GM19452 (cell line): ENCODE data around the gene NRXN3.

Experiments
- ATAC-seq: cut with Tn5 transposase; IDR thresholded peaks from one replicate; pipeline ENCODE4 v1.9.1; 2021; ENCODE audit not compliant: unreplicated experiment

Gene NRXN3

GRCh38 chr14:79483477-79484388, 1313.6 kb downstream of the NRXN3 start:
- ATAC-seq: no peak

DNA sequence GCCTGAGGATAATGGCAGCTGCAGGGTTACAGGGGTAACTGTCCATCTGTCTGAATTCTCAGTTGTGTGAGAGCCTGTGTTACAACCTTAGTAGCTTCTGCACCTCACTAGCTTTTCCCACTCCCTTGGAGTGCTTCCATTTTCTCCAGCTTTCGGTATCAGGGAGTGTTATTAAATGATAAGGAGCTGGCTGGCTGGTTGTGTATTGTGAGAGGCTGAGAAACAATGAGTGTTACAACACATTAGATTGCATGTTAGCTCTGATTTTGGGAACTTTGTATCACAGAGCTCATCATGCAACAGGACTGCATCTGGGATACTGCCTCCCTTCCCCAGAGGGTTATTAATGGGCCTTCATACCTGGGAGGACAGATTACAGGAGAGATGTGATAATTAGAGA, 1317.5 kb downstream of the NRXN3 start:
- no peak for ATAC-seq

DNA sequence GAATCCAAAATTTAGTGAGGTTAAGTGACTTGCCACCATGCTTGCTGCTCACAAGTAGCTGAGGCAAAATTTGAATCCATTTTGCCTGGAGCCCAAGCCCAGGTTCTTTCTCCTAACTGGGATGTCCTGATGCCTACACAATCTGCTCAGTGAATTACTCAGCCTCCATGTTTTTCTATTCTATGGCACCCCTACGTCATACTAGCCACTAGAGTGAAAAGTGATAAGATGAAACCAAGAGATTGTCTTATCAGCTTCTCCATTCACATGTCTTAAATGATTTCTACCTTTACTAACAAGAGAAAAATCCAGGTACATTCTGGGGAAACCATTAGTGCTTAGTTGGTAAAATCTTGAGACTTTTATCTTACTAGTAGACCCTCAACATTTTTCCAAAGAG, 1321.0 kb downstream of the NRXN3 start:
- no peak for ATAC-seq

GRCh38 chr14:79493081-79493645, 1323.0 kb downstream of the NRXN3 start:
- ATAC-seq: no peak

DNA sequence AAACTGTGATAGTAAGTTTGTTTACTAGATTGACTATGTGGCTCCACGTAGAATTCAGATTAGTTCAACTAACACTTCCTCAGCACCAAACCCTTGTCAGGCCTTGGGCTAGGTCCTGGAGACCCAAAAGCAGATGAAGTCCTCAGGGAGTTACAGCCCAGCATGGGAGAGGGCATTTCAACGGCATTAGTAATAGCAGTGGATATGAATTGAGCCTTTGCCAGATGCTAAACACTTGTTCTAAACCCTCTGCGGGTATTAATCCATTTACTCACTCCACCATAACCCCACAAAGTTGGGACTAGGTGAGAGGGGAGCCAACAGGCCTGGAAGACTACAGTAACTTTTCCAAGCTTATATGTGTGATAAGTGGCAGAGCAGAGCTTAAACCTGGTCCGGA, 1326.5 kb downstream of the NRXN3 start:
- ATAC-seq: no peak

DNA sequence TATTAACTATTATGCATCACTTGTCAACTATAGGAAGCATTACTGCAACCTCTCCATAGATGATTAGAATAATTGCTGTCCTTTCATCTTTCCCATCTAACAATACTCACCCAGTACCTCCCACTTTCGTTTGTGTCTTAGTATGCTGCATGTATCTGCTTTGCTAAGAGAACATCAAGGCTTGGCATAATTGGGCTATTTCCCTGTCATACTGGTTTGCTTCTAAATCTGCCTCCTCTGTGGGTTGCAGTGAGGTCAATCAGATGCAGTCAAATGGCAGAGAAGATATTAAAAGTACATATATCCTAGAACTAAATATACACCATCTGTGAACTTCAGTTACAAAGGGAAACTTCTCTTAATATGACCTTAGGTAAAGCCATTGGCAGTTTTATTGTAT, 1330.3 kb downstream of the NRXN3 start:
- no peak for ATAC-seq

- no peak for ATAC-seq
These were observed 1332.1 kb downstream of the NRXN3 start for GRCh38 chr14:79502136-79502750.

- no peak for ATAC-seq
These were observed 1332.6 kb downstream of the NRXN3 start for GRCh38 chr14:79502751-79503148.

DNA sequence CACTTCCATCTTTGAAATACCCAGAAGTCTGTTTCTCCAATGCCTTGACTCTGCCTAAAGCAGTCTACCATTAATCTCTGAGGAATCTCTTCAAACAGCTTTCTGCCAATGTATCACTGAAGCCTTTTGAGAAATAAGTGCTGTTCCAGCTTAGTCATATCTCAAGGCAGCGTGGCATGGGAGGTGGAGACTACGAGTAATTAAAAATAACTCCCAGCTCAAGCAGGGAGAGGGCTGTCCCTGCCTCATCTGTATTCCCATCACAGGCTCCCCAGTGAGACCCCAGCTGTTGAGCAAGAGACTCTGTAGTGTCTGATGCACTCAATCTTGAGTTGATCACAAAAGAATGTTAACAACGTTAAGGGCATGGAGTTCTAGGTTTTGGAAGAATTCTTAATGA, 1340.5 kb downstream of the NRXN3 start:
- ATAC-seq: no peak

DNA sequence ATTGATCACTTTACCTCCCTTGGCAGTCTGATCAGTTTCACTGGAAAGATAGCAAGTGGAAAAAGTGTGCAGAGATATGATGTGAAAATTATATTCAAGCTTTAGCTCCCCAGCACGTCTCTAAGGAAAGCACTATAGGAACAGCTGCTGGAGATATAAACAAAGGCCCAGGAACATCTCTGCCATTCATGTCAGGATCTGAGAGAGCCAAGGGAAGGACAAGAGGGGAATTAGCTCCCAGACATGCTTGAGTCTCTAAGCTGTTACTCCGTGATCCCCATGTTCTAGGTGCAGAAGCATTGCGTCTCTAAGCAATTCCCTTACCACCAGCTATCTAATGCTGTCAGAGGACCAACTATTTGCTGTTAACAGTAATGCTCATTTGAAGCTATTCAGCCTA, 1341.0 kb downstream of the NRXN3 start:
- no peak for ATAC-seq

GRCh38 chr14:79513446-79513845, 1343.3 kb downstream of the NRXN3 start:
- no peak for ATAC-seq

- no peak for ATAC-seq
These were observed 1344.5 kb downstream of the NRXN3 start for GRCh38 chr14:79514700-79515099.

DNA sequence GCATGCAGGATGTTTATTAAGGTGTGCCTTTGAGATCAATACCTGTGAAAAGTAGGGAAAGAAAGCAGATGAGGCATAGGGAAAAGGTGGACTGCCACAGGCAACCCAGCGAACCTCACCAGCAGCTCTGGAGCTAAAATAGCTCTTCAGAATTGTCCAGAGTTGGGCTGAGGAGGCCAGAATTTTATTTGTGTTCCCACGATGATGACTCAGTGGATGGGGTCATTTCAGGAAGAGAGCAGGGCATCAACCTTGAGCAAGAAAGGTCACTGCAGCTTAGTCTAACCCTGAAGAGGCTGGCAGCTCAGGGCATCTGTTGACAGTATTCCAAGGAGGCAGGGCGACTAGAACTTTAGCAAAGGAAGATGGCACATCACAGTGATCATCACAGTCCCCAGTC, 1345.0 kb downstream of the NRXN3 start:
- no peak for ATAC-seq

DNA sequence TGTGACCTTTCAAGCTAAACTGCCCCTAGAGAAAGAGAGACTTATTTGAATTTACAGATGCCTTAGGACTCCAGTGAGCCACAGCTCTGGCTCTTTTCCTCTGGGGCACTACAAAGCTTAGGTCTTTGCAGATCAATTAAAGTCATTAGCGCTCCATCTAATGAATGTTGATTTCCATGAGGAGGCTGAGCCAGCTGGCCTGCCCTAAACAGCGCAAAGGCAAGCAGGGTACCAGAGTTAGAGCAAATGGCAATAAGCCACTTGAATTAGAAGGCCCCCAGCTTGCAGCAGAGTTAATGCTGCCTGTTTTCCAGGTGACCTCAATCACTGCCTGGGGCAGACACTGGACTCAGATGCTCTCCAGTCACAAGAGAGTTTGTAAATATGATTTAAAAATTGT, 1345.8 kb downstream of the NRXN3 start:
- no peak for ATAC-seq

DNA sequence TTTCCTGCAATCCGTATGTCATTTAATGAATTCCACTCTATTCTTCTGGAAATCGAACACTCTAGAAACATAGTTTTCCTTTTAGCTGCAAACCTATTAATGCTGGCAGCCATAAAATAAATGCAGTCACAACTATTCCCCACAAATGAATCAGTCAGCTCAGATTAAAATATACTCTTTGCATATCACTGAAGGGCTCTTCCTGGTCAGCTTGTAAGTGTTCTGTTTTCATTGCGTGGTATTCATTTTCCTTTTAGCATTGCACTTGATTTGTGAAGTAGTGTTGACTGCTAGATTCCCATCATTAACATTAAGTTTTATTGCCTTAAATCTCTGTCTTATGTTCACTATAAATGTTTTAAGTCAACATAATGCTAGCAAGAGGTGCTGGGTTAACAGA, 1355.2 kb downstream of the NRXN3 start:
- no peak for ATAC-seq

DNA sequence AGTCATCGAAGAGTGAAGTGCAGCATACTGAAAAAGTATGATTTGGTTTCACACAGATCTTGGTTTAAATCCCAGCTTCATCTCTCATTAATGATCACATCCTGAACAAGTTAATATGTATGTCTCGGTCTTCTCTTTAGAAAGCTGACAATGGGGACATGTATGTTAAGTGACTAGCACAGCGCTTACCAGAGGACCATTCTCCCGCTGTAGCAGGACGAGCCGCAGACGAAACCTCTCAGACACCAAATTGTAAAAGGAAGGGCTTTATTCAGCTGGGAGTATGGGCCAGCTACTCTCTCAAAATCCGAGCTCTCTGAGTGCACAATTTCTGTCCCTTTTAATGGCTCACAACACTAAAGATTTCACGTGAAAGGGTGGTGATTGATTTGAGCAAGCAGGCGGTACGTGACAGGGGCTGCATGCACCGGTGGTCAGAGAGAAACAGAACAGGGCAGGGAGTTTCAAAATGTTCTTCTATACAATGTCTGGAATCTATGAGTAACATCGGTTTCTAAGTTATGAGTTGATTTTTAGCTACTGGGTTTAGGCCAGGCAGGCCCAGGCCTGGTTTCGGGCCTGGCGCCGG, 1358.7 kb downstream of the NRXN3 start:
- no peak for ATAC-seq

GRCh38 chr14:79530555-79530954, 1360.4 kb downstream of the NRXN3 start:
- no peak for ATAC-seq

GRCh38 chr14:79534703-79535353, 1364.7 kb downstream of the NRXN3 start:
- no peak for ATAC-seq

DNA sequence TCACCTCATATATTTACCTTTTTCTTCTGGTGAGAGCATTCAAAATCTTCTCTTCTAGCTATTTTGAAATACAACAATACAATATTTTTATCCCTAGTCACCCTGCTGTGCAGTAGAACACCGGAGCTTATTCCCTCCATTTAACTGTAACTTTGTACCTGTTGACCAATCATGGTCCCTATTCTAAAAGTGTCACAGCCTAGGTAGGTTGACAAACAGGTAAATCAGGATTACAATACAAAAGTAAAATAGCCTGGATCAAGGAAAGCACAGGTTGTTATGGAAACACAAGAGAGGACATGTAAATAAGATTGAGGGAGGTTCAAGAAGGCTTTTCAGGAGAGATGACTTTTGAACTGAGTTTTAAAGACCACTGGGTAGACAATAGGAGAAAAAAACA, 1370.2 kb downstream of the NRXN3 start:
- no peak for ATAC-seq

GRCh38 chr14:79542121-79542520, 1371.9 kb downstream of the NRXN3 start:
- no peak for ATAC-seq

DNA sequence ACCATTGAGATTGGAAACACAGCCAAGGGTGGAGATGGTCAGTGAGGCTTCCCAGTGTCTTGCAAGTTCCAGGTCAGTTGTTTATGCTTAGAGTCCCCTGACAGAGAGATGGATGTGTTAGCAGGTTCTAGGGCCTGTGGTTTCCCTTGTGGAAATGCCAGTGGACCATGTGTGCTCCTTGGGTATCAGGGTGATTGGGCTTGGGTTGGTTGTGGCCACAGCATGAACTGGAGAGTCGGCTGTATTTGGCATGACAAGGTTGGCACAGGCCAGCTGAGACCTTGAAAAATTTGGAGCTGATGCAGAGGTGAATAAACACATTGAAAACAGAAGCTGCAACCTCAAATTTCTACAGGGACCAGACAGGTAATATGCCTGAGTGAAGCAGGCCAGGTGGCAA, 1373.2 kb downstream of the NRXN3 start:
- no peak for ATAC-seq
